Stimulated activated CD4-positive, alpha-beta T cell treated with anti-CD3 and anti-CD28 coated beads, Interleukin-1b, Interleukin-23, amount 100 ng/mL, for 48 hours (primary cell): ENCODE measurements around the gene TSPEAR.
"Not testable (repeated sequence)": the region's sequence is repeated elsewhere in the genome, so short reads cannot be mapped to it uniquely, and the experiment has no call there.

Source experiments
- DNase-seq: peaks from one replicate; pipeline ENCODE4 v3.0.0-alpha.2; 2020

TSPEAR gene

DNA sequence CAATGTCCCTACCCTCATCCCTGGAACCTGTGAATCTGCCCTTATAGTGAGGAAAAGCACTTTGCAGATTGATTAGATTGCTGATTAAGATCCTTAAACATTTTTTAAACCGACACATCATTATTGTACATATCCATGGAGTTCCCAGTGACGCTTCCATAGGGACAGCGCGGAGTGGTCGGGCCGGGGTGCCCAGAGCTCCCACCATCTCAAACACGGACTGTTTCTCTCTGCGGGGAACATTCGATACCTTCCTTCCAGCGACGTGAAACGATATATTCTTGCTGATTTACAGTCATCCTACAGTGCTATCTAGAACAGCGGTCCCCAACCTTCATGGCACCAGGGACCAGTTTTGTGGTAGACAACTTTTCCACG, 10.4 kb downstream of the TSPEAR start:
- DNase-seq: no peak

DNA sequence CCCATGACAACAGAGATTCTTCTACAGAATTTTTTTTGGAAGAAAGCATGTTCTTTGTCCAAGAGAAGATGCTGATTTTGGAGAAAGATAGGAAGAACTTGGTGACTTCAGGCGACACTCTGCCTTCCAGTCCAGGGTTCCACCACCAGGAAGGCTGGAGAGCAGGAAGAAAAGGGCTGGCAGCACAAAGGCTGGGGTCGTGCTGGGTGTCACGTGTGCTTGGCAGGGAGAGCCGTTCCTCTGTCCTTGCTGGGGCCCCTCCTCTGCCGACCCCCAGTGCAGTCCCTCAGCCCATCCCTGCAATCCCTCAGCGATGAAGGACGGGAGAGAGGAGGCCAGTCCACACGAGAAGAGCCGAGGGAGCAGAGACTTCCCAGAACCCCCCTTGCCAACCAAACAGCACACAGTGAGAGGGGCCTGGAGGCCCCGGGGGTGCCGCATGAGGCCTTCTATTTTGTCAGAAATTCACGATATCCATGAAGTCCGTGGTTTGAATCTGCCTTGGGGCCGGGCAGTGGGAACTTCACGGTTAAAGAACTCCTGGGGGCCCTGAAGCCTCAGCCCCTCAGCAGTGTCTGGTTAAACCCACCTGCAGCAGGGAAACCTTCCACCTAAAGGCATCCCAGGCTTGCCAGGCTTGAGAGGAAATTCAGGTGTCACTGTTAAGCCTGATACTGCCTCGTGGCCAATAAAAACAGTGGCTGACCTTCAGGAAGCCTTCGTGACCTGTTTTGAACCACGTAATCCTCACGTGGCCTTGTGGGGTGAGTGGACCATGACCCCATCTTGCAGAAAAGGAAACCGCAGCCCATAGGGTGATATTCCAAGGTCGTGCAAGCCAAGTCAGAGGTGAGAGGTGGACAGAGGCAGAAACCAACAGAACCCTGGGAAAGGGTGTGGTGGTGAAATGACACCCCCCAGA, 11.0 kb downstream of the TSPEAR start:
- DNase-seq: no peak

DNA sequence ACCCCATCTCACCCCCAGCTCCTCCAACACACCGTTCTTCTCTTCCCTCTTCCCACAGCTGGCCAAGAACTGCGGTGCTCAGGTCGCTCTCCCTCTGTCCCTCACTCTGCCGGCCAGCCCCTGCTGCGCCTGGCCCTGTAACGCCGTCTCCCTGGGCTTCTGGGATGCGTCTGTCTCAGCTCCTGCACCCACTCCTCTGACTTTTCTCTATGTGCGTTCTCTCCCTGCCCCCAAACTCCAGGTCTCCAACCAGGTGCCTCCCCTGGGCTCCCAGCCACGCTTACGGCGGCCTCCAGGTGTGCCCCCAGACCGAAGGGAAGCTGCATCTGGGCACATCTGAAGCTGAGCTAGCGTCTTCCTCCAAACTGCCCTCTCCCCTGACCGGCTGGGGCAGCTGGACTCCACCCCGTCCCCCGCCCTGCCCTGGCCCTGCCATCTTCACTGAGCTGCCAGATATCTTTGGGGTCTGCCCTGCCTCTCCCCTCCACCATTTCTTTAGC, 11.8 kb downstream of the TSPEAR start:
- DNase-seq: no peak

DNA sequence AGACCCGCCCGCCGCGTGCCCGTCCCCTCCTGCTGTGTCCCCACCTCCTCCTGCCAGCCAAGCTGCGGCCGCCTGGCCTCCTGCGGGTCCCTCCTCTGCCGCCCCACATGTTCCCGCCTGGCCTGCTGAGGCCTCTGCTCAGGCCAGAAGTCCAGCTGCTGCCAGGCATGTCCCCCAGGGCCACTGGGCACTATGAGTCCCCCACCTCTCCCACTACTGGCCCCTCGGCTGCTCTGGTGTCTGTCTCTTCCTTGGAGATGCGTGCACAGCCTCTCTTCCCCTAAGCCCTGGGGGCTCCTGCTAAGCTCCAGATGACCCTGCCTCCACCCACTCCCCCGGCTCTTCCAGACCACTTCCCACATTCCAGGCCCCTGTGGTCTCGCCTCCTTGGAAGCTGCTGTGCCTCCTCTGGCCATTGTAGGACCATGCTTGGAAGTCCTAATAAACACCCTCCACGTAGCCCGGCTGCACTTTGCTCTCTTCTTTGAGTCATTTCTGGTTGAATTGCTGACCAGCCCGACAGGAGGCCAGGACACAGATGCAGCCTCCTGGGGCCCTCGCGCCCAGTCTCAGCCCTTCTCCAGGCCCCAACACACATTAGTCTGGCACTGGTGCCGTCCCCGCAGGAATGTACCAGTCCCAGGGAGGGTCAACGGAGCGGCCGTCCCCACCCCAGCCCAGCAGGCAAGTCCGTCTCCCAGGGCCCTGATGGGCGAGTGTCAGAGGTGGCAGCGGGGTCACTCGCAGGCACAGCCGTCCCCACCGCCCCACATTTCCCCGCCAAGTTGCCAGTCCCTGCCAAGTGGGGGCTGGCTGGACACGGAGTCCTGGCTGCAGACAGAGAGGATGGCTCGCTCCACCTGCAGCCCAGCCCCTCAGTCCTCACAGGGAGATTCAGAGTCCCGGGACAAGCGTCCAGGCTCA, 13.3 kb downstream of the TSPEAR start:
- no peak for DNase-seq

DNA sequence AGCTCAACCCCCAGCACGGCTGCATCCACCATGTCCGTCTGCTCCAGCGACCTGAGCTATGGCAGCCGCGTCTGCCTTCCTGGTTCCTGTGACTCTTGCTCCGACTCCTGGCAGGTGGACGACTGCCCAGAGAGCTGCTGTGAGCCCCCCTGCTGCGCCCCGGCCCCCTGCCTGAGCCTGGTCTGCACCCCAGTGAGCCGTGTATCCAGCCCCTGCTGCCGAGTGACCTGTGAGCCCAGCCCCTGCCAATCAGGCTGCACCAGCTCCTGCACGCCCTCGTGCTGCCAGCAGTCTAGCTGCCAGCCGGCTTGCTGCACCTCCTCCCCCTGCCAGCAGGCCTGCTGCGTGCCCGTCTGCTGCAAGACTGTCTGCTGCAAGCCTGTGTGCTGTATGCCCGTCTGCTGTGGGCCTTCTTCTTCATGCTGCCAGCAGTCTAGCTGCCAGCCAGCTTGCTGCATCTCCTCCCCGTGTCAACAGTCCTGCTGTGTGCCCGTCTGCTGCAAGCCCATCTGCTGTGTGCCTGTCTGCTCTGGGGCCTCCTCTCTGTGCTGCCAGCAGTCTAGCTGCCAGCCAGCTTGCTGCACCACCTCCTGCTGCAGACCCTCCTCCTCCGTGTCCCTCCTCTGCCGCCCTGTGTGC, 14.1 kb downstream of the TSPEAR start, which contains the start of gene KRTAP10-12:
KRTAP10-12 (plus strand) TSS at position 1 of the 639 bp plus-strand sequence; CDS start at position 31, 30 bp downstream.
- DNase-seq: not testable (repeated sequence)

DNA sequence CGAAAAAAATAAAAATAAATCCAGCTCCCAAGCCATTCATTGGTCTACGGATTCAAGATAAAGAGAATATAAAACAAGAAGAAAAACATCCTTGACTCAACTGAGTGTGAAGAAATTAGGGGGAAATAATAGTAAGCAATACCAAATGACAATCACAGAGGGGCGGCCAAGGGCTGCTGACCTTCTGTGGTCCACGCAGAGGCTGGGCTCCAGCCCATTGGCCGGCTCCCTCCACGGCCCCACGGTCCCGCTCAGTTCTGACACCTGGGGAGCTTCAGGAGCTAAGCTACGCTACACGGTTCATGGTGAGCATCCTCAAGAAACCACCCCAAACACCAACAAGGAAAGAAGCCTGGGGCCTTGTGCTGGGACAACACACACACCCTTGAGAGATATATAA, 14.8 kb downstream of the TSPEAR start:
- no peak for DNase-seq

DNA sequence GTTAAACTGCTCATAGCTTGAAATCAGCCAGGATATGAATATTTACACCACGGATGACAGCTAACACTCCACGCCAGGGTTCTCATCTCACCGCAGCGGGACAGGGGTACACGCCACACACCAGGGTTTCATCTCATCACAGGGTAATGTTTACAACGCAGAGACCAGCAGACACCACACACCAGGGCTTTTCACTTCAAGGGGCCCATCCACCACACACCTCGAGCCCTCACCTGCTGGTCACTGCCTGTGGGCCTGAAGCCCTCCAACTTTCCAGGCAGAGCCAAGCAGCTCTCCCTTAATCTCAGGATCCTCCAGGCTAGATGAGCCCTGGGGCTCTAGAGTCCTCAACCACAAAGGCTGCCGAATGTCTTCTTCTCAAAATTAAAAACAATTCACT, 15.7 kb downstream of the TSPEAR start:
- no peak for DNase-seq

DNA sequence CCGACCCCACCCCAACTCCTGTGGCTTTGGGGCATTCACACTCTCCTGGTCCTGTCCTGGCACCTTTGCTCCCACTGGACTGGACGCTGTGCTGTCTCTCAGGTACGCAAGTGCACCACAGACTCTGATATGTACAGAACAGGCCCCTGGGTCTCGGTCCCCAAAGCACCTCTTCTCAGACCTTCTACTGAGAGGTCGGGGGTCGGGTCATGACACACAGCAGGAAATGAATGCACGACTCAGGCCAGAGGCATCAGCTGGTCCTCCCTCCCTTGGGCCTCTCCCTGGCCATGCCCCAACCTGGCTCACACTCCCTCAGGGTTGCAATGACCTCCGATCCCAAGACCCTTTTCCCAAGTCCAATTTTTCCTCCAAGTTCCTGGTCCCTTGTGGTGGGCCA, 16.2 kb downstream of the TSPEAR start:
- no peak for DNase-seq

DNA sequence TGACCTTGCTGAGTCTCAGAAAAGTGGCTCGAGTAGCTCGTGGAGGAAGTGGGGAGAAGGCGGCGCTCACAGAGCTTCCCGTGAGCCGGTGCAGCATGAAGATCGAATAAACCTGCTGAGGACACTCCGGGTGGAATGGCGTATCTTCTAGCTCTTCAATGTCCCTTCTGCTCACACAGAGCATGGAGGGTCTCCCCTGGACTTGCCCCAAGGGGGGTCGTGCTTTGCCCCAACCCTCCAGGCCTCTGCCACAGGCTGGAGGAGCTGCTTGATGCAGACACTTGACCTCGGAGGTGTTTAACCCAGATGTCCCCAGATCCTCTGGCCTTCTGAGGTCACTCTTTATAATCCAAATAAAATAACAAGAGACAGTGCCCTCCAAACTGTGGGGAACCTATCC, 16.6 kb downstream of the TSPEAR start:
- no peak for DNase-seq

DNA sequence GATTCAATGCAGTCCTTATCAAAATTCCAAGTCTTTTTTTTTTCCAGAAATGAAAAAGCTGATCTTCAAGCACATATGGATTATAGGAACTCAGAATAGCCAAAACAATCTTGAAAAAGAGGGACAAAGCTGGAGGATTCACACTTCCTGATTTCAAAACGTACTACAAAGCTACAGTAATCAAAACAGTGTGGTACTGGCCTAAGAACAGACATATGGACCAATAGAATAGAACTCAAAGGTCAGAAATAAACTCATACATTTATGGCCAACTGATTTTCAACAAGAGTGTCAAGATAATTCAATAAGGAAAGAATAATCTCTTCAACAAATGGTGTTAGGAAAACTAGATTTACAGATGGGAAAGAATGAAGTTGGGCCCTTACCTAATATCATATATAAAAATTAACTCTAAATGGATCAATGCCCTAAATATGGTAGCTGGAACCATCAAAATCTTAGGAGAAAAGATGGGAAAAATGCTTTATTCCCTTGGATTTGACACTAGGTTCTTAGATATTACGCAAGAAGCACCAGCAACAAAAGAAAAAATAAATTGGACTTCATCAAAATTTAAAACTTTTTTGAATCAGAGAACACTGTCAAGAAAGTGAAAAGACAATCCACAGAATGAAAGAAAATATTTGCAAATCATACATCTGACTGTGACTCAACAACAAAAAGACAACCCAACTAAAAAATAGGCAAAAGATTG, 18.4 kb downstream of the TSPEAR start:
- DNase-seq: no peak

DNA sequence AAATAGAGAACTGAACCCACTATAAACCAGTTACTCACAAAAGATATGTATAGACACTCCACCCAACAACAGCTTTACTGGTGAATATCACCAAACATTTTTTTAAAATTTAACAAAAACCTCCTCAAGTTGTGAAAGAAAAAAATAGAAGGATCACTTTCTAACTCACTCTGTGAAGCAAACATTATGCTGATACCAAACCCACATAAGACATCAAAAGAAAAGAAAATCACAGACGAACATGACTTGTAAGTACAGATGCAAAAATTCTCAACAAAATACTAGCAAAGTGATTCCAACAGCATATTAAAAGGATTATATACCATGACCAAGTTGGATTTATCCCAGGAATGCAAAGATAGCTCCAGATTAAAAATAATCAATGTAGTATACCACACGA, 19.7 kb downstream of the TSPEAR start:
- no peak for DNase-seq

DNA sequence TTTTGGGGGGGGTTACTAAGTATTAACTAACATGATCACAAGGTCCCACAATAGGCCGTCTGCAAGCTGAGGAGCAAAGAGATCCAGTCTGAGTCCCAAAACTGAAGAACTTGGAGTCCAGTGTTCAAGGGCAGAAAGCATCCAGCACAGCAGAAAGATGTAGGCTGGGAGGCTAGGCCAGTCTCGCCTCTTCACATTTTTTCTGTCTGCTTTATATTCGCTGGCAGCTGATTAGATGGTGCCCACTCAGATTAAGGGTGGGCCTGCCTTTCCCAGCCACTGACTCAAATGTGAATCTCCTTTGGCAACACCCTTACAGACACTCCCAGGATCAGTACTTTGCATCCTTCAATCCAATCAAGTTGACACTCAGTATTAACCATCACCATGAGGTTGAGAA, 21.6 kb downstream of the TSPEAR start:
- DNase-seq: not testable (repeated sequence)

DNA sequence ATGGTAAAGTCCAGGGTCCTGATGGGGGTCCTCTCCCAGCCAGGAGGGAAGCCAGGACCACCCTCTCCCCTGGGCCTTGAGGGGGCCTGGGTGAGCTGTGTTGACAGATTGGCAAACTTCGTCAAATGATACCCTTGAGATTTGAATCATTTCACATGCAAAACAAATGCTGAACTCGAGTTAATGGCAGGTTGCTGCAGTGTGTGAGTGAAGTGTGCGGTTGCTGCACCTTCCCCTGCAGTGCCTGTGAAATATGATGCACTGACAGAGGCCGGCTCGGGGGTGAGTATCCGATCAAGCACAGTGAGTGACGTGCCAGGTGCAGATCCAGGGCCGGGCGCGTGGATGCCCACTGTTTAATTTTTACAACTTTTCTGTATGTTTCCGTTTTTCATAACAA, 23.7 kb downstream of the TSPEAR start:
- DNase-seq: no peak

DNA sequence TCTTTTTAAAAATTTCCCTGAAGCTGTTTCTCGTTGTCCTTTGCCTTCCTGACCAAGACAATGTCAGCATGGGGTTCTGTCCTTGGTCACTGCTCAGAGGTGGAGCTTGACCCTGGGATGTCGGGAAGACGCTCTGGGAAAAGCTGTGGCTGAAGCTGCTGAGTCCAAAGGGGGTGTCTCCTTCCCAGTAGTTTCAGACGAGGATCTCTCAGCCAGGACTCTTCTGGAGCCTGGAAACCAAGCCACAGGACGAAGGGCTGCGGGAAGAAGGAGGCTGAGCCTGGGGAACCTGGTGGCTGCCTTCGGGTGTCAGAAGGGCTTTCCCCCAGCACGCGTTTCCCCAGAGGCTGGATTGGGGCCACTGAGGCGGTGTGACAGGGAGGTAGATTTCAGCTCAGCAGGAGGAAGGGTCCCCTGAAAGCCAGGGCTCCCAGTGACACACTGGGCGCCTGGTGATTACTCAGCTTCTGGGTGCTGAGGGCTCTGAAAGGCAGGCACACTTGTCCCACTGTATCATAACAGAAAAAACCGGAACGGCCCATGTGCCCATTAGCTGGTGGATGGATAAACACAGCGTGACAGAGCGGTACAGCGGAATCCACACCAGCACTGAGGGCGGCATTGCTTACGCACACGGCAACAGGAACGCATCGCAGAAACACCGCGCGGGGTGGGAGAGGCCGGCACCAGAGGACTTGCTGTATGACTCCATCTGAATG, 24.4 kb downstream of the TSPEAR start:
- no peak for DNase-seq

DNA sequence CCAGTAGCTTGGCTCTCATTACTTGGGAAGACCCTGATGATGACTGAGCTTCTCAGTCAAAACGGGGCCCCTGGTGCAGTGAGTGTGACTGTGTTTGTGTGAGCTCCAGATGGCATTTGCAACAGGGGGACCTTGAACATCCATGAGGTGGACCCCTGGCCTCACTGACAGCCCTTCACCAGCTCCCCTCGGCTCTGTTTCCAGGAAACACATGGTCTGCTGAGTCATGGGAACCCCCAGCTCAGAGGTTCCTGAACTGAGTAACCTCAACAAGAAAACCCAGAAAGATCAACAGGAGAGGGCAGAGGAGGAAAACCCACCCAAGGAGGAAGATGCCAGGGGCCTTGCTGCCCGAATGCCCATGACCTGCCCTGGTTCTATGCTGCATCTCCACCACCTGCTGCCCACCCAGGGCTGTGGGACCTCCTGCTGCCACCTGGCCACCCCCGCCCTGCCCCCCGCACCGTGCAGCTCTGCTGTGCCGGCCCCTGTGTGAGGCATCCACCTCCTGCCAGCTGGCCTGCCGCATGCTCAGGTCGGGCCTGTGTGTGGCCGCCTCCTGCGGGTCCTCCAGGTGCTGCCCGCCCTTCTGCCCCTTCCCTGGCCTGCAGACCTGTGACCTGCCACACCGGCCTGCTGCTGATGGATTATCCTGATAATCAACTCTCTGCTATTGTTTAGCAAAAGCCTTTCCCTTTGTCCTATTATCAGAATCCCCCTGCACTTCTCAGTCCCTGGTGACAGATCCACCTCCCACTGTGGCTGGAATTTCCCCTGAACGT, 25.2 kb downstream of the TSPEAR start:
- DNase-seq: no peak

DNA sequence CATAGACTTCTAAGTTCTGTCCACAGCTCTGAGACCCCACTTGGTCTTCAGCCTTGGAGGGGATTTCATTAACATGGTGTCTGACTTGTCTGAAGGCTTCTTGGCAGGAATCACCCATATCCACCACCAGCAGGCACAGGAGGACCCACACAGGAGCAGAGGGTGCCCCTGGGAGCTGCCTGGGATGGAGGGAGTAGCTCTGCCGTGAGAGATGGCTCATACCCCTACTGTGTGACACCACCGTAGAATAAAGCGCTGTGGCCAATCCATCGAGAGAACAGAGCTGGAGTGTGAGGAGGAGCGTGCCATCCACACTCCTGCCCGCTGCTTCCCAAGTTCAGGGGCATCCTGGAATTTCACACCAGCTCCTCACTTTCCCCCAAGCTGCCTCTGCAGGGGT, 26.3 kb downstream of the TSPEAR start:
- not testable (repeated sequence) for DNase-seq

DNA sequence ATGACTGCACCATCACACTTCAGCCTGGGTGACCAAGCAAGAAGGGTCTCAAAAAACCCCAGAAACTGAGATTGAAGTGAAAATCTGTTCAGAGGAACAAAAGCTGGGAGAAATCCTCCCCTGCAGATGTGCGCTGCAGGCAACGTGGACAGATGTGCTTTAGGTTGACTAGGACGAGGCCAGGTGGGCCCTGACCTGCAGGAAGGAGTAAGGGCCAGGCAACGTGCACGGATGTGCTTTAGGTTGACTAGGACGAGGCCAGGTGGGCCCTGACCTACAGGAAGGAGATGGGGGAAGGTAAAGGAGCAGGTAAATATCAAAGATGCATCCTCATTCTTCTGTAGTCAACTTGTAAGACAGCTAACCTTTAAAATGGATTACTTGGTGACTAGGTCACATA, 26.9 kb downstream of the TSPEAR start:
- DNase-seq: no peak

DNA sequence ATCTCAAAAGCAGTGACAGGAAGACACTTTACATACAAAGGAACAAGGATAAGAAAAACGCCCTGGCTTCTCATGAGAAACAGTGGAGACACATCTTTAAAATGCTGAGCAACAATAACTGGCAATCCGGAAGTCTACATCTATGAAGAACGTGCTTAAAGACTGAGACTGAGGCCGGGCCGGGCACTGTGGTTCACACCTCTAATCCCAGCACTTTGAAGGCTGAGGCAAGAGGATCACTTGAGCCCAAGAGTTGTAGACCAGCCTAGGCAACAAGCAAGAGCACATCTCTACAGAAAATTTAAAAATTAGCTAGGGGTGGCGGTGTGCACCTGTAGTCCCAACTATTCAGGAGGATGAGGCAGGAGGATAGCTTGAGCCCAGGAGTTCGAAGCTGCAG, 27.3 kb downstream of the TSPEAR start:
- no peak for DNase-seq

DNA sequence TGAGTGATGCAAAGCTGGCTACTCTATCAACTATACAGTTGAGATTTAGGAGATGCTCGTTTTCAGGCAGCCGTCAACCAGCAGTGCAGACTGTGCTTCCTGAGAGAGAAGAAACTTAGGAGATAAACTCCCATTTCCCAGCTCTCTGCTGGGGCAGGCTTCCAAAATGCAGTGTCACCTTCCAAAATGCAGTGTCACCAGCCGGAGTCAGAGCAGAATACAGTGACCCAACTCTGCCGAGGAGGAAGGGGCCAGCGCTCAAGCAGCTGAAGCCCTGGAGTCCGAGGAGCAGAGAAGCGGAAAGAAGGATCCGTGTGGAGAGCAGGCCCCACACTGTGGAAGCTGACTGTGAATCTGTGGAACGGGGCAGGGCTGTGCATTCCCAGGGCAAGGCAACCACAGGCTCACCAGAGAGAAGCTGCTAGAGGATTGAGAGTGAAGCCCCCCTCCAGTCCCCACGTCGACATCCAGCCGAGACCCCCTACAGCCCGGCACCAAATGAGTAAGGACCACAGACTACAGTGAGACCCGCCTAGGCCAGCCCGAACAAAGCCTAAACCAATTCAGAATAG, 28.7 kb downstream of the TSPEAR start:
- DNase-seq: no peak

DNA sequence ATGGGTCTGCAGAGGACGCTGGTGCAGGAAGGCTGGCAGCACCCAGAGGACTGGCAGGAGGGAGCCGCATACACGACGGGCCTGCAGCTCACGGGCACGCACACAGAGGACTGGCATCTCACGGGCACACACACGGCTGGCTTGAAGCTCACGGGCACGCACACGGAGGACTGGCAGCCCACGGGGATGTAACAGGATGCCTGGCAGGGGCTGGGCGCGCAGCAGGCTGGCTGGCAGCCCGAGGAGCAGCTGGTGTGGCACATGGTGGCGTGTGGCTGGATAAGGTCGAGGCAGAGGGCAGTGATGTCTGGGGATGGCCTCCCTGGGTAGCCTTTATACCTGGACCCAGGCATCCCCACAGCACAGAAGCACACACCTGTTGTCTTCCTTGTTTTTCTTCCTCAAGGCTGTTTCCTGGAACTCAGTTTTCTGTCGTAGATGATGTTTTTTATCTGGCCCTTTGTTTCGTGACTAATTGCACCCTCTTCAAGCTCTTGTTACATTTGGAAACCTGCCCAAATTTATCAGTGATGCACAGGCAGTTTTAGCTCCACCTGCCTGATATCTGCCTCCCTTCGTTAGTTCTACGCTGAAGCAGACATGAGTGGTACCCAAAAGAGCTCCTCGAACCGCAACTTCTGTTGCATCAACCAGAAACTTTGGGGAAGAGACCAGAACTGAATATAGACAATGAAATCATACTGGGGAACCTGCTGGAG, 29.4 kb downstream of the TSPEAR start, which contains the start of gene KRTAP12-1:
KRTAP12-1 (minus strand) TSS at position 303 of the 719 bp plus-strand sequence; CDS start at position 263, 40 bp downstream.
- no peak for DNase-seq
